T-helper 2 cell treated with Interferon-gamma antibody and Interleukin-4, amounts not matched to agents 5 μg/mL and 100 μg/mL, for 36 hours (primary cell): ENCODE data around the gene HCRTR2.
"Not testable (repeated sequence)": the region's sequence is repeated elsewhere in the genome, so short reads cannot be mapped to it uniquely, and the experiment has no call there.

Experiments
- DNase-seq: peaks from one replicate; pipeline ENCODE4 v3.0.0; 2021; ENCODE audit warnings: low spot score
- H3K27ac Mint-ChIP-seq: one replicate; pipeline ENCODE4 v1.8.0; 2021; ENCODE audit warnings: mild to moderate bottlenecking, mixed read lengths
- H3K27me3 Mint-ChIP-seq: one replicate; pipeline ENCODE4 v1.8.0; 2021; ENCODE audit warnings: low read depth, mixed read lengths
- H3K36me3 Mint-ChIP-seq: one replicate; pipeline ENCODE4 v1.8.0; 2021; ENCODE audit warnings: low read depth, mixed read lengths
- H3K4me1 Mint-ChIP-seq: one replicate; pipeline ENCODE4 v1.8.0; 2021; ENCODE audit warnings: low read depth, mixed read lengths
- H3K4me3 Mint-ChIP-seq: one replicate; pipeline ENCODE4 v1.8.0; 2022; ENCODE audit warnings: mild to moderate bottlenecking, moderate library complexity, mixed read lengths
- H3K9me3 Mint-ChIP-seq: one replicate; pipeline ENCODE4 v1.8.0; 2021; ENCODE audit warnings: mixed read lengths

HCRTR2 gene

GRCh38 chr6:55260181-55260580, 85.9 kb downstream of the HCRTR2 start:
- H3K4me1 Mint-ChIP-seq = no peaks in the 10 kb centered on the region
- no peaks in the 10 kb centered on the region for H3K27me3 Mint-ChIP-seq
- no peak overlapping the region for H3K27ac Mint-ChIP-seq
- no peak overlapping the region for H3K4me3 Mint-ChIP-seq
- no peaks in the 10 kb centered on the region for H3K9me3 Mint-ChIP-seq
- H3K36me3 Mint-ChIP-seq = no peaks in the 10 kb centered on the region
- DNase-seq = no peak

- Mint-ChIP-seq H3K4me3 (no peak overlapping the region), H3K27me3 (no peaks in the 10 kb centered on the region), H3K27ac (no peak overlapping the region), H3K9me3 (no peaks in the 10 kb centered on the region), H3K36me3 (no peaks in the 10 kb centered on the region), H3K4me1 (no peaks in the 10 kb centered on the region)
- DNase-seq = no peak
Observed at GRCh38 chr6:55265409-55266114, 91.2 kb downstream of the HCRTR2 start.

GRCh38 chr6:55266896-55267295, 92.6 kb downstream of the HCRTR2 start:
- no peaks in the 10 kb centered on the region for H3K36me3 Mint-ChIP-seq
- H3K4me1 Mint-ChIP-seq = no peaks in the 10 kb centered on the region
- no peak overlapping the region for H3K4me3 Mint-ChIP-seq
- no peaks in the 10 kb centered on the region for H3K27me3 Mint-ChIP-seq
- DNase-seq = no peak
- H3K27ac Mint-ChIP-seq = no peak overlapping the region
- no peaks in the 10 kb centered on the region for H3K9me3 Mint-ChIP-seq

- no peak for DNase-seq
- Mint-ChIP-seq H3K4me1 (no peaks in the 10 kb centered on the region), H3K36me3 (no peaks in the 10 kb centered on the region), H3K27me3 (no peaks in the 10 kb centered on the region), H3K9me3 (no peaks in the 10 kb centered on the region), H3K4me3 (no peak overlapping the region), H3K27ac (no peak overlapping the region)
Observed at GRCh38 chr6:55276745-55277530, 102.6 kb downstream of the HCRTR2 start.

- H3K9me3 Mint-ChIP-seq = no peaks in the 10 kb centered on the region
- no peaks in the 10 kb centered on the region for H3K36me3 Mint-ChIP-seq
- H3K27ac Mint-ChIP-seq = no peak overlapping the region
- no peak for DNase-seq
- no peaks in the 10 kb centered on the region for H3K4me1 Mint-ChIP-seq
- no peaks in the 10 kb centered on the region for H3K27me3 Mint-ChIP-seq
- no peak overlapping the region for H3K4me3 Mint-ChIP-seq
Observed at GRCh38 chr6:55277646-55278045, 103.3 kb downstream of the HCRTR2 start.

- Mint-ChIP-seq H3K4me3 (no peak overlapping the region), H3K9me3 (no peaks in the 10 kb centered on the region), H3K4me1 (no peaks in the 10 kb centered on the region), H3K36me3 (no peaks in the 10 kb centered on the region), H3K27ac (no peak overlapping the region), H3K27me3 (no peaks in the 10 kb centered on the region)
- DNase-seq = no peak
Observed at GRCh38 chr6:55281215-55281614, 106.9 kb downstream of the HCRTR2 start.

- Mint-ChIP-seq H3K9me3 (no peaks in the 10 kb centered on the region), H3K27ac (no peak overlapping the region), H3K36me3 (no peaks in the 10 kb centered on the region), H3K27me3 (no peaks in the 10 kb centered on the region), H3K4me3 (no peak overlapping the region), H3K4me1 (no peaks in the 10 kb centered on the region)
- no peak for DNase-seq
Observed at GRCh38 chr6:55282115-55282514, 107.8 kb downstream of the HCRTR2 start.

- Mint-ChIP-seq H3K4me1 (no peaks in the 10 kb centered on the region), H3K4me3 (no peak overlapping the region), H3K27ac (no peak overlapping the region), H3K36me3 (no peaks in the 10 kb centered on the region), H3K27me3 (no peaks in the 10 kb centered on the region), H3K9me3 (no peaks in the 10 kb centered on the region)
- no peak for DNase-seq
Observed at GRCh38 chr6:55286824-55287223, 112.5 kb downstream of the HCRTR2 start.

GRCh38 chr6:55290736-55291135, 116.4 kb downstream of the HCRTR2 start:
- no peak for DNase-seq
- no peak overlapping the region for H3K4me3 Mint-ChIP-seq
- no peak overlapping the region for H3K27ac Mint-ChIP-seq
- no peaks in the 10 kb centered on the region for H3K4me1 Mint-ChIP-seq
- H3K36me3 Mint-ChIP-seq = no peaks in the 10 kb centered on the region
- H3K27me3 Mint-ChIP-seq = no peaks in the 10 kb centered on the region
- H3K9me3 Mint-ChIP-seq = no peaks in the 10 kb centered on the region

- no peaks in the 10 kb centered on the region for H3K27me3 Mint-ChIP-seq
- no peak overlapping the region for H3K27ac Mint-ChIP-seq
- no peak overlapping the region for H3K4me3 Mint-ChIP-seq
- DNase-seq = no peak
- peaks cover 15% of the 10 kb centered on the region for H3K9me3 Mint-ChIP-seq
- no peaks in the 10 kb centered on the region for H3K36me3 Mint-ChIP-seq
- H3K4me1 Mint-ChIP-seq = no peaks in the 10 kb centered on the region
Observed at GRCh38 chr6:55293116-55293515, 118.8 kb downstream of the HCRTR2 start.

- not testable (repeated sequence) for H3K4me1 Mint-ChIP-seq
Observed at GRCh38 chr6:55297214-55297613, 122.9 kb downstream of the HCRTR2 start.

GRCh38 chr6:55299286-55299985, 125.1 kb downstream of the HCRTR2 start:
- DNase-seq = no peak
- Mint-ChIP-seq H3K27ac (no peak overlapping the region), H3K27me3 (no peaks in the 10 kb centered on the region), H3K4me1 (no peaks in the 10 kb centered on the region), H3K36me3 (no peaks in the 10 kb centered on the region), H3K4me3 (no peak overlapping the region), H3K9me3 (peaks cover 23% of the 10 kb centered on the region)

More at GRCh38 chr6:55297214-55297613, 122.9 kb downstream of the HCRTR2 start:
- not testable (repeated sequence) for DNase-seq, H3K27ac Mint-ChIP-seq, H3K36me3 Mint-ChIP-seq, H3K27me3 Mint-ChIP-seq, H3K4me3 Mint-ChIP-seq
- H3K9me3 Mint-ChIP-seq = peaks cover 19% of the 10 kb centered on the region

- Mint-ChIP-seq H3K4me1 (no peaks in the 10 kb centered on the region), H3K4me3 (no peak overlapping the region), H3K27ac (no peak overlapping the region), H3K36me3 (no peaks in the 10 kb centered on the region), H3K27me3 (no peaks in the 10 kb centered on the region), H3K9me3 (peaks cover 14% of the 10 kb centered on the region)
- DNase-seq = no peak
Observed at GRCh38 chr6:55304747-55305146, 130.4 kb downstream of the HCRTR2 start.
